Activated CD4-positive, alpha-beta memory T cell treated with anti-CD3 and anti-CD28 coated beads, Interleukin-2, amount 10 ng/mL, durations not matched to agents 7 days and 5 days (primary cell): Measurements from ENCODE around the gene SNX19. TPM values are rescaled to one million over a fixed set of nuclear protein-coding genes. Genes with fewer than 3 reads are reported as not detected.

Source experiments
- CTCF ChIA-PET: fragments of 350-600 bp; sonication (Branson Sonifier 250); formaldehyde crosslinking; loops from one replicate; lab custom pipeline; 2021; ENCODE audit warnings: antibody characterized with exemption, inconsistent platforms; lab: Charles Lee
- POLR2A ChIA-PET: fragments of 350-600 bp; sonication (Branson Sonifier 250); formaldehyde crosslinking; loops from one replicate; lab custom pipeline; 2021; ENCODE audit warnings: antibody characterized with exemption; lab: Charles Lee
- DNase-seq: peaks from one replicate; pipeline ENCODE4 v3.0.0-alpha.2; 2020
- H3K27ac Mint-ChIP-seq: one replicate; pipeline ENCODE4 v1.8.0; 2021; ENCODE audit warnings: mild to moderate bottlenecking, mixed read lengths
- H3K27me3 Mint-ChIP-seq: one replicate; pipeline ENCODE4 v1.8.0; 2021; ENCODE audit warnings: mixed read lengths
- H3K36me3 Mint-ChIP-seq: one replicate; pipeline ENCODE4 v1.8.0; 2021; ENCODE audit warnings: low read depth, mixed read lengths
- H3K4me1 Mint-ChIP-seq: one replicate; pipeline ENCODE4 v1.8.0; 2021; ENCODE audit warnings: mixed read lengths
- H3K4me3 Mint-ChIP-seq: one replicate; pipeline ENCODE4 v1.8.0; 2021; ENCODE audit warnings: mild to moderate bottlenecking, mixed read lengths
- H3K9me3 Mint-ChIP-seq: one replicate; pipeline ENCODE4 v1.8.0; 2021; ENCODE audit warnings: mixed read lengths
- total RNA-seq, 2 experiments: library from RNA; stranded (reverse); gene quantifications; one replicate each; pipeline ENCODE4 v1.2.3, GENCODE V29; 2021

SNX19 gene
- total RNA-seq, 2 experiments from 2014 or later: 38.0 to 41.8 TPM

DNA sequence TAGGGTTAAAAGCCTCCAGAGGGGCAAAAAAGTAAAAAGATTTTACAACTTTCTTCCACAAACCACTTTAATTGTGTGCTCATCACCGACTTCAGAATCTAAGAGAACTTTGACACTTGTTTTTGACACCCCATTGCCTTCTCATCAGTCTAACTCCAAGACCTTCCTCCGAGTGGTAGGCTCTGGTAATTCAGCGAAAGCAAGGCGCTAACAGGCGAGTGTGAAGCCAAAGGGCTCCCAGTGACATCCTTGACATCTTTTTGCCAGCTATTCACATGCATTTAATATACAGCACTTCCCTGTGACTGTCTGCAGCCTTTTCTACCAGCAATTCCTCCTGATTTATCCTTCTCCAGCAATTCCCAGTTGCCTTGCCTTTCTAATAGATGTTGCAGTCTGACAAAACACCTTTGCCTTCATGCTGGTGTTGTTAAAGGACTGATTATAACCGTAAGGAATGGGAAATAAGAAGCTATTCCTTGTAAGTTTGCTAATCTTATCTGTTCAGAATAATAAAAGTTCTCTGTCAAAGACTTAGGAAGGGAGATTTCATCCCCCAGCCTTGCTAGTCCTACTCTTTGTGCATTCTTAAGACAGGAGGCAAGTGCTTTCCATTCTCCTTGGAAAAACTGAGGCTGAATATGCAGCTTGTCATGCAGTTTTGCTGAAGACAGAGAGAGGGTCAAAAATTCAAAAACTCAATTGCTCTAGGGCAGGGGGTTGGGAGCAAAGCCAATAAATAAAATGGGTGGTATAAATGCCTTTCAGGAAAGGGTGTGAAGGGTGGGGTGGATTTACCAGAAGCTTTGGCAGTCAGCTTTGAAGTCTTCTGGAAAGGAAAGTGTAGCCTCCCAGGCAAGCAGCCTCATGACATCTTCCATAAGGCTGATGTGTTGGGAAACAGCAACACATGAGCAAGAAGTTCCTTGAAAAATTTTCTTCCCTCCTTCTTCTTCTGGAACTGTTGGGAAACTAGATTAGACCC is 39.1 kb downstream of the SNX19 start:
- Mint-ChIP-seq H3K27me3 (no peaks in the 10 kb centered on the region), H3K4me1 (peaks cover 4% of the 10 kb centered on the region), H3K27ac (no peak overlapping the region), H3K4me3 (no peak overlapping the region), H3K9me3 (no peaks in the 10 kb centered on the region), H3K36me3 (peaks cover 57% of the 10 kb centered on the region)
- CTCF ChIA-PET: interaction anchor here (0.8 to 1.0 kb wide), 2 partner anchors 16 to 39 kb away, joined by 3 read pairs; partner anchors contain the start of gene SNX19
- no peak for DNase-seq
- POLR2A ChIA-PET: interaction anchor here (0.8 kb wide), 1 partner anchor 452 kb away, joined by 3 read pairs; no protein-coding TSS in a partner anchor

DNA sequence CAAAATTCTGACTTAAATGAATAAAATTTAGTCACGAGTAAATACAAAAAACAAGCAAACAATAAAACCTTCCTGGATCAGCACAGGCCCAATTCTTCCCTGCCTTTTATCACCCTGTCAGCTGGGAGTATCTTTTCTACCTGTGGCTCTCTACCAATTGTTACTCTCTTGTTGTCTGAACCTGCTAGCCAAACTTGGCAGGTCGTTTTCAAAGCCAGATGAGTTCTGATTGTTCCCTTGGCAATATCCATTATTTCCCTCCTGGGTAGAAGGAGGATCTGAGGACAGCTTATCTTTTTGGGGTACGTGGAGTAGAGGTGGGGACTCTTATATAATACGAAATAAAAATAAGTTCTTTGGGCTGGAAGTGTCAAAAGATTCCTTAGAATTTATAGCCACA is 40.2 kb downstream of the SNX19 start:
- peaks cover 54% of the 10 kb centered on the region for H3K36me3 Mint-ChIP-seq
- no peaks in the 10 kb centered on the region for H3K4me1 Mint-ChIP-seq
- no peak for DNase-seq
- ChIA-PET POLR2A (interaction anchor here (0.8 kb wide), 1 partner anchor 451 kb away, joined by 3 read pairs; no protein-coding TSS in a partner anchor), CTCF (interaction anchor here (1.1 to 1.2 kb wide), 2 partner anchors 9 to 14 kb away, joined by 4 to 5 read pairs; no protein-coding TSS in a partner anchor)
- H3K27me3 Mint-ChIP-seq: no peaks in the 10 kb centered on the region
- no peak overlapping the region for H3K27ac Mint-ChIP-seq
- H3K4me3 Mint-ChIP-seq: no peak overlapping the region
- no peaks in the 10 kb centered on the region for H3K9me3 Mint-ChIP-seq

DNA sequence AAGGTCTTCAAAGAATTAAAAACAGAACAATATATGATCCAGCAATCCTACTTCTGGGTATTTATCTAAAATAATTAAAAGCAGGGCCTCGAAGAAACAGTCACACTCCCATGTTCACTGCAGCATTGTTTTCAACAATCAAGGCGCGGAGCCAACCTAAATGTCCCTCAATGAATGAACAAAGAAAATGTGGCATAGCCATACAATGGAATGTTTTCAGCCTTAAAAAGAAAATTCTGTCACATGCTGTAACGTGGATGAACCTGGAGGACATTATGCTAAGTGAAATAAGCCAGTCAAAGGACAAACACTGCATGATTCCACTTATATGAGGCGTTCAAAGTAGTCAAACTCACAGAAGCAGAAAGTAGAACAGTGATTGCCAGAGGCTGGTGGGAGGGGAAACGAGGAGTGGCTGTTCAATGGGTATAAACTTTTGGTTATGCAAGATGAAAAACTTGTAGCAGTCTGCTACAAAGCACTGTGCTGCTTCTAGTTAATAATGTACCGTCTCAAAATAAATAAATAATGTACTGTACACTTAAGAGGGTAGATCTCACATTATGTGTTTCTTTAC is 41.2 kb downstream of the SNX19 start:
- no peak overlapping the region for H3K4me3 Mint-ChIP-seq
- H3K27ac Mint-ChIP-seq: no peak overlapping the region
- peaks cover 53% of the 10 kb centered on the region for H3K36me3 Mint-ChIP-seq

GRCh38 chr11:130874396-130874795 is 41.9 kb downstream of the SNX19 start:
- DNase-seq: no peak
- Mint-ChIP-seq H3K4me1 (no peaks in the 10 kb centered on the region), H3K9me3 (no peaks in the 10 kb centered on the region), H3K27ac (no peak overlapping the region), H3K27me3 (no peaks in the 10 kb centered on the region), H3K4me3 (no peak overlapping the region), H3K36me3 (peaks cover 49% of the 10 kb centered on the region)
- ChIA-PET POLR2A (no interaction called here), CTCF (no interaction called here)

More for the DNA sequence above, 41.2 kb downstream of the SNX19 start:
- no peaks in the 10 kb centered on the region for H3K9me3 Mint-ChIP-seq
- CTCF ChIA-PET: interaction anchor here (1.1 to 1.2 kb wide), 2 partner anchors 8 to 13 kb away, joined by 4 to 5 read pairs; no protein-coding TSS in a partner anchor
- no peaks in the 10 kb centered on the region for H3K27me3 Mint-ChIP-seq
- no peaks in the 10 kb centered on the region for H3K4me1 Mint-ChIP-seq
- DNase-seq: no peak
- POLR2A ChIA-PET: no interaction called here

GRCh38 chr11:130873761-130874160 is 42.5 kb downstream of the SNX19 start:
- CTCF ChIA-PET: interaction anchor here (1.1 kb wide), 1 partner anchor 11 kb away, joined by 3 read pairs; no protein-coding TSS in a partner anchor
- POLR2A ChIA-PET: no interaction called here
- Mint-ChIP-seq H3K4me3 (no peak overlapping the region), H3K27ac (no peak overlapping the region), H3K4me1 (no peaks in the 10 kb centered on the region), H3K9me3 (no peaks in the 10 kb centered on the region), H3K27me3 (no peaks in the 10 kb centered on the region), H3K36me3 (peaks cover 44% of the 10 kb centered on the region)
- no peak for DNase-seq

DNA sequence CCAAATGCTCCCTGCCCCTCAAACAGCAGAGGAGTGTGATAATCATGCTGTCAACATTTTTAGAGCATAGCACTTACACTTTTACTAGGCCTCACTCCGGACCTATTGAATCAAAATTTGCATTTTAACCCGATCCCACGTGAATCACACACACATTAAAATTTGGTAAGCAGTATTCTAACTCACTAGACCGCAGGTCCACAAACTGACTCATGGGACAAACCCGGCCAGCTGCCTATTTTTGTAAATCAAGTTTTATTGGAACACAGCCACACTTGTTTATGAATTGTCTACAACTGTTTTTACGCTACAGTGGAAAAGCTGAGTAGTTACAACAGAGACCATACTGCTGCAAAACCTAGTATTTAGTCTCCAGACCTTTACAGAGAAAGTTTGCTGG is 43.3 kb downstream of the SNX19 start:
- no peak for DNase-seq
- H3K4me3 Mint-ChIP-seq: no peak overlapping the region
- peaks cover 37% of the 10 kb centered on the region for H3K36me3 Mint-ChIP-seq
- ChIA-PET POLR2A (no interaction called here), CTCF (interaction anchor here (1.1 kb wide), 1 partner anchor 11 kb away, joined by 3 read pairs; no protein-coding TSS in a partner anchor)
- no peaks in the 10 kb centered on the region for H3K9me3 Mint-ChIP-seq
- H3K27ac Mint-ChIP-seq: no peak overlapping the region
- H3K4me1 Mint-ChIP-seq: no peaks in the 10 kb centered on the region
- no peaks in the 10 kb centered on the region for H3K27me3 Mint-ChIP-seq

DNA sequence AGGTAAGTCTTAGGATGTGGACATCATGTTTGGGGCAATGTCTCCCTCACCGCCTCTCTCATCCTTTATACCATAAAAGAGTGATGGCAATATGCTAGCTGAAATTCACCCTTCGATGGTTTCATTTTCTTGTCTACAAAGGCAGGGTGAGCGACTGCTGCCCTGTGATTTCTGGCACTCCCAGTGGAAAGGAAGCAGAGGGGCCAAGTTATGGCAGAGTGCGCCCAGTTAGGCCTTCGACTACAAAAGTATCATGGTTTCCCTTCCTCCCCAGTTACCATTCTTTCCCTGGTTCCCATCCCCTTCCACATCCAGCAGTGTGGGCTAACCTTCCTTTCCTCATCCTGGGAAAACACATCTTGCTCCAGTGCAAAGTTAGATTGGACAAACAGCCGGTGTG is 43.8 kb downstream of the SNX19 start:
- CTCF ChIA-PET: no interaction called here
- no peaks in the 10 kb centered on the region for H3K27me3 Mint-ChIP-seq

GRCh38 chr11:130872102-130872501 is 44.2 kb downstream of the SNX19 start:
- Mint-ChIP-seq H3K4me3 (no peak overlapping the region), H3K27ac (no peak overlapping the region), H3K27me3 (no peaks in the 10 kb centered on the region), H3K36me3 (peaks cover 29% of the 10 kb centered on the region), H3K4me1 (no peaks in the 10 kb centered on the region), H3K9me3 (no peaks in the 10 kb centered on the region)
- ChIA-PET POLR2A (no interaction called here), CTCF (interaction anchor here (1.2 kb wide), 1 partner anchor 10 kb away, joined by 7 read pairs; no protein-coding TSS in a partner anchor)
- no peak for DNase-seq

More for the DNA sequence above, 43.8 kb downstream of the SNX19 start:
- H3K4me1 Mint-ChIP-seq: no peaks in the 10 kb centered on the region
- H3K4me3 Mint-ChIP-seq: no peak overlapping the region
- H3K36me3 Mint-ChIP-seq: peaks cover 33% of the 10 kb centered on the region
- H3K27ac Mint-ChIP-seq: no peak overlapping the region
- no peaks in the 10 kb centered on the region for H3K9me3 Mint-ChIP-seq
- POLR2A ChIA-PET: no interaction called here
- no peak for DNase-seq

DNA sequence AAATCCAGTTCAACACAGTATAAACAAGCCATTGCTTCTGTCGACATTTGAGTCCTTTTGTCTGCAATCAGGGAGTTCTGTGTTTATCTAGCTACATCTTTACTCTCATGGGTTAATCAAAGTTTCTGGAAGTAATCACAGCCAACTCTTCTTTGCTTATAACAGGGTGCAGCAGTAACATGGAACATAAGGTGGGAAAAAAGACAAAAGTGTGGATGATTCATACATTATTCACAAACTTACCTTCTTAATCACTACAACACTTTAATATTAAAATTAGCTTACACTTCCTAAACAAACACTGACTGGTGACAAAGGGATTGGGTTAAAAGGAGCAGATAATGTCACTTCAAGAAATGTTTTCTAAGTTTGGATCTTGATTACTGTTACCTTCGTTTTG is 44.7 kb downstream of the SNX19 start:
- Mint-ChIP-seq H3K4me1 (no peaks in the 10 kb centered on the region), H3K27ac (no peak overlapping the region), H3K36me3 (peaks cover 25% of the 10 kb centered on the region), H3K4me3 (no peak overlapping the region), H3K9me3 (no peaks in the 10 kb centered on the region), H3K27me3 (no peaks in the 10 kb centered on the region)
- DNase-seq: no peak
- CTCF ChIA-PET: interaction anchor here (1.2 kb wide), 1 partner anchor 9 kb away, joined by 7 read pairs; no protein-coding TSS in a partner anchor
- POLR2A ChIA-PET: no interaction called here

DNA sequence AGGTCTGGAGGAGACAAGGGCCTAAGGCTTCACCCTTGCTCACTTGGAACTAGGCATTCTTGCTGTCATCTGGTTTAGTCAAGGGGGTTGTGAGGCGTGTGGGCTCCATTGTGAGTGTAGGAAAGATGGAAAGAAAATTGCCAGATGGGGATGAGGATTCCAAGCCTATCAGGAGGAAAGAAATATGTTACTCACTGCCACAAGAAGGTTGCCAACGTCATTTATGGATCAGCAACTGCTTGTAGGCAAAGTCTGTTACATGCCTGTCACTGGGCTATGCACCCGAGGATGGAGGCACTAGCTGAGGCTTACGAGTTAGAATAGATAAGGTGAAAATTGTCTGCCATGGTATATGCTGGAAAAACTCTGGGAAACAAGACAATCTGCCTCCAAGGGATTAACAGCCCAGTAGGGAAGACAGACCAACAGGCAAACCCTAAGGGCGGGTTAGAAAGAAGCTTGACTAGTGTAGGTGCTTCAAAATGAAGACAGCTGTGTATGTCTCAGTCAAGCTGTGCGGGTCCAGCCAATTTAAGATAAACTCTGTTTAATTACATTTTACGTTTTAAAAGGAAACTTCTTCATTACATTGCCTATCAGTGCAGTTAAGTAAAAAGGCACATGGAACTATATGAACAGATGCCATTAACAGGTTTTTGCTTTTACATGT is 47.4 kb downstream of the SNX19 start:
- Mint-ChIP-seq H3K27ac (no peak overlapping the region), H3K4me3 (no peak overlapping the region), H3K27me3 (no peaks in the 10 kb centered on the region), H3K9me3 (no peaks in the 10 kb centered on the region), H3K4me1 (no peaks in the 10 kb centered on the region), H3K36me3 (peaks cover 13% of the 10 kb centered on the region)
- DNase-seq: no peak
- CTCF ChIA-PET: interaction anchor here (0.8 to 2.5 kb wide), 3 partner anchors 9 to 232 kb away, joined by 3 to 7 read pairs (median 5); partner anchors contain the start of gene SNX19
- POLR2A ChIA-PET: no interaction called here

DNA sequence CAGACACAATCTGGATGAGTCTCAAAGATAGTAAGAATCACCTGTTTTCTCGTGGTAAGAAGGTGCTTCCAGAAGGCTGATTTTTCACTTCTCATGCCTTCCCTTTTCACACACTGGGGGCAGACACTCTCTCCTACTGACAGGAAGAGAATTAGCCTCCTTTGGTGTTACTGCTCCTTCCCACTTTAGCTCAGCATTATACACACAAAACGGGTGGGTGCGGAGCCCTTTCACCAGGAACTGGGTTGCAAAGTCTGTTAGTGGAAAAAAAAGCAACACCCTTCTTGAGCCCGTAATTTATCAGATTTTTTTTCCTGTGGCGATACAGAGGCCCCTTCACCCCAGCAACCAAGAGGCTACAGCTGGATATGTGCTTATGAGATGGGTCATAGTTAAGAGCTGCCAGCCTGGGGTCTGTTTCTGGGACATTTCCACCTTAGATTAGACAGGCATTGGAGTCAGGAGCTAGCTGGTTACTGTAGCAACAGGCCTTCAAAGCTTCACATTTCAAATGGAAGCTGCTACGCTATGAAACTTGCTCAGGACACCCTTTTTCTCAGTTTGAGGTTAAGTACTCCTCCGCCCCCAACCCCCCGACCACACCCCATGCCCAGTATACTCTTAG is 48.1 kb downstream of the SNX19 start:
- Mint-ChIP-seq H3K27me3 (no peaks in the 10 kb centered on the region), H3K4me1 (no peaks in the 10 kb centered on the region), H3K36me3 (peaks cover 13% of the 10 kb centered on the region), H3K9me3 (no peaks in the 10 kb centered on the region), H3K27ac (no peak overlapping the region), H3K4me3 (no peak overlapping the region)
- ChIA-PET CTCF (interaction anchor here (0.8 to 2.5 kb wide), 3 partner anchors 8 to 231 kb away, joined by 3 to 7 read pairs (median 5); partner anchors contain the start of gene SNX19), POLR2A (no interaction called here)
- no peak for DNase-seq

DNA sequence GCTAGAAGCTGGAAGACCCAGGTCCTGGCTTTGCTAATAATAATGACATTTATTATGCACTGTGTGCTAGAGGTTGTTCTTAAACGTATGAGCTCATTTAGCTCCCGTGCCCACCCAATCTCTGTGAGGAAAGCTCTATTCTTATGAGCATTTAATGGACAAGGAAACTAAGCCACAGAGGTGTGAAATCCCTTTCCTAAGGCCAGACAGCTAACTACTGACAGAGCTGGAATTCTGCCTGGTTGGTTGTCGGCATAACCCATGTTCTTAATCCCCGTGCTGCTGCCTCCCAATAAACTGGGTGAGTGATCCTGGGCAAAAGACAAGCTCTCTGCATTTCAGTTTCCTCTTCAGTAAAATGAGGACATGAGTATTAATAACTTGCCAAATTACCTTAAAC is 49.4 kb downstream of the SNX19 start:
- DNase-seq: no peak
- Mint-ChIP-seq H3K36me3 (peaks cover 9% of the 10 kb centered on the region), H3K27ac (no peak overlapping the region), H3K9me3 (no peaks in the 10 kb centered on the region), H3K4me3 (no peak overlapping the region), H3K27me3 (no peaks in the 10 kb centered on the region), H3K4me1 (no peaks in the 10 kb centered on the region)
- ChIA-PET CTCF (interaction anchor here (0.8 to 1.3 kb wide), 4 partner anchors 9 to 425 kb away, joined by 3 to 4 read pairs (median 4); no protein-coding TSS in a partner anchor), POLR2A (interaction anchor here (1.0 kb wide), 1 partner anchor 29 kb away, joined by 3 read pairs; no protein-coding TSS in a partner anchor)
